Kidney (tissue), 14 donors: ENCODE measurements around the gene KIAA1614. TPM values are rescaled to one million over a fixed set of nuclear protein-coding genes. Genes with fewer than 3 reads are reported as not detected.

Experiments used
- DNase-seq, 5 donors: peaks; one replicate each; pipeline ENCODE4 v3.0.0-alpha.2; 2013 to 2020
- FAIRE-seq: peaks from 2 replicates; lab custom pipeline; 2012; peaks lifted over from hg19 to GRCh38; lab: Jason Lieb, UNC
- H3K27ac ChIP-seq, 2 donors: one replicate each; pipeline ENCODE4 v1.7.0; 2013; ENCODE audit warnings: low read depth in 2 of 2, low read length in 2 of 2, inconsistent platforms in 1 of 2
- H3K27me3 ChIP-seq: one replicate; pipeline ENCODE4 v1.7.1; 2013; ENCODE audit warnings: low read length, inconsistent platforms; ENCODE audit not compliant: control insufficient read depth, insufficient read depth
- H3K36me3 ChIP-seq, 3 donors: one replicate each; pipeline versions ENCODE4 v1.7.0 to v1.7.1; 2013; ENCODE audit warnings: low read length in 3 of 3, control low read depth in 1 of 3, inconsistent platforms in 1 of 3; ENCODE audit not compliant: insufficient read depth in 3 of 3, control insufficient read depth in 2 of 3
- H3K4me1 ChIP-seq, 3 donors: one replicate each; pipeline versions ENCODE4 v1.7.0 to v1.7.1; 2013; ENCODE audit warnings: low read length in 3 of 3, inconsistent platforms in 1 of 3, low read depth in 1 of 3; ENCODE audit not compliant: control insufficient read depth in 2 of 3, insufficient read depth in 2 of 3
- H3K4me3 ChIP-seq, 3 donors: one replicate each; pipeline versions ENCODE4 v1.7.0 to v1.8.1; 2013; ENCODE audit warnings: low read length in 3 of 3, control low read depth in 1 of 3, inconsistent platforms in 1 of 3
- H3K9ac ChIP-seq, 3 donors: one replicate each; pipeline versions ENCODE4 v1.7.0 to v1.7.1; 2013; ENCODE audit warnings: low read length in 3 of 3, control low read depth in 1 of 3, inconsistent platforms in 1 of 3
- H3K9me3 ChIP-seq, 3 donors: one replicate each; pipeline versions ENCODE4 v1.7.0 to v1.7.1; 2013; ENCODE audit warnings: low read length in 3 of 3, control low read depth in 1 of 3, inconsistent platforms in 1 of 3; ENCODE audit not compliant: control insufficient read depth in 2 of 3, insufficient read depth in 1 of 3
- CTCF ChIP-seq: IDR thresholded peaks from 3 replicates; pipeline ENCODE4 v1.5.1; 2012; ENCODE audit warnings: mild to moderate bottlenecking, moderate library complexity, borderline replicate concordance; ENCODE audit not compliant: insufficient read depth; ENCODE audit errors: extremely low read depth
- intact Hi-C: fragments of 100-400 bp; cut with DNase I; formaldehyde crosslinking; loops from one replicate; pipeline ENCODE4 v1.11.1; 2022
- polyA plus RNA-seq: library from polyadenylated mRNA; stranded (reverse); fragments of 350-450 nt; fragmentation: Illumina TruSeq; extraction: RNeasy Lipid Tissue Mini Kit (QIAGEN cat#74804); gene quantifications from one replicate; pipeline ENCODE4 v1.2.3, GENCODE V29; 2014; ENCODE audit warnings: low read depth, low replicate concordance; ENCODE audit not compliant: insufficient read depth
- total RNA-seq: library from RNA; stranded (reverse); fragmentation: NEBNext Ultra II Directional; extraction: Animal tissue kit (Norgen Biotek cat#: 25700); gene quantifications from one replicate; pipeline ENCODE4 v1.2.1, GENCODE V29; 2021
- donor health status: control.
- donor health status: control.
- donor health status: control.
- donor health status: control.
- donor health status: control.
- donor health status: DM: yes; HTN: yes; CAD: no.
- donor health status: Normal renal cell carcinoma (clear cell type).

The KIAA1614 gene
- total and polyA plus RNA-seq, 2 donors from 2014 or later = 5.4 to 12.3 TPM

- Histone ChIP-seq H3K27me3 (no peaks in the 10 kb centered on the region), H3K4me3 (no peak overlapping the region), H3K9me3 (no peaks in the 10 kb centered on the region), H3K27ac (no peak overlapping the region), H3K9ac (no peak overlapping the region), H3K36me3 (peaks cover 0 to 7% (median 0%) of the 10 kb centered on the region in 3 donors), H3K4me1 (peaks cover 0 to 3% (median 0%) of the 10 kb centered on the region in 3 donors)
- intact Hi-C loops = no loop called here
- TF ChIP-seq CTCF = no peak
- DNase-seq (no peak), FAIRE-seq (no peak)
Observed at GRCh38 chr1:180939073-180939710, 26.5 kb downstream of the KIAA1614 start.

- H3K4me3 ChIP-seq = no peak overlapping the region
- peaks cover 0 to 7% (median 0%) of the 10 kb centered on the region in 3 donors for H3K36me3 ChIP-seq
- no peak overlapping the region for H3K9ac ChIP-seq
- H3K9me3 ChIP-seq = no peaks in the 10 kb centered on the region
- peaks cover 0 to 3% (median 0%) of the 10 kb centered on the region in 3 donors for H3K4me1 ChIP-seq
- no peak overlapping the region for H3K27ac ChIP-seq
- DNase-seq = no peak
- H3K27me3 ChIP-seq = no peaks in the 10 kb centered on the region
- no peak for FAIRE-seq
- no peak for TF ChIP-seq CTCF
- intact Hi-C loops = no loop called here
Observed at GRCh38 chr1:180939711-180940103, 27.0 kb downstream of the KIAA1614 start.

GRCh38 chr1:180940445-180940844 is 27.7 kb downstream of the KIAA1614 start:
- no peak for TF ChIP-seq CTCF
- FAIRE-seq (no peak), DNase-seq (no peak)
- Histone ChIP-seq H3K36me3 (peaks cover 0 to 7% (median 0%) of the 10 kb centered on the region in 3 donors), H3K4me1 (peaks cover 0 to 3% (median 0%) of the 10 kb centered on the region in 3 donors), H3K27ac (no peak overlapping the region), H3K9me3 (no peaks in the 10 kb centered on the region), H3K4me3 (no peak overlapping the region), H3K9ac (no peak overlapping the region), H3K27me3 (no peaks in the 10 kb centered on the region)
- intact Hi-C loops = no loop called here
